ENCODE data around the gene CPNE4.

CPNE4 gene

DNA sequence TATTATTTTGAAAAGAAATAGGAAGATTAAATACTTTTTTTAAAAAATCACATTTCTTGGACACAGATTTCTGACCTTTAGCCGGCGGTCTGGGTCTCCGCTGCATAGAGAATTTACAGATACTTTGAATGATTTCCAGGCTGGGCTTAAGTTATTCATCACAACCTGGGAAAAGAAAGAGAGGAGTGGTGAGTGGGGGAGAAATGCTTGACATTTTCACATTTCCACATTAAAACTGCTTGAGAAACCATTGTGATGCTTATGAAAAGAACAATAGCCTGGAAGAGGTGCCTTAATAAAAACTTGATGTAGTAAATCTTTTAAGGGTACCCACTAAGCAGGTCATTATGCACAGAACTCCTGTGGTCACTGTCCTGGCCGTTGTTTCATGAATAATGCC is 365.2 kb downstream of the CPNE4 start:
- no peak for DNase-seq

- no peak for DNase-seq
Measured at GRCh38 chr3:131658771-131659170, 376.0 kb downstream of the CPNE4 start.

DNA sequence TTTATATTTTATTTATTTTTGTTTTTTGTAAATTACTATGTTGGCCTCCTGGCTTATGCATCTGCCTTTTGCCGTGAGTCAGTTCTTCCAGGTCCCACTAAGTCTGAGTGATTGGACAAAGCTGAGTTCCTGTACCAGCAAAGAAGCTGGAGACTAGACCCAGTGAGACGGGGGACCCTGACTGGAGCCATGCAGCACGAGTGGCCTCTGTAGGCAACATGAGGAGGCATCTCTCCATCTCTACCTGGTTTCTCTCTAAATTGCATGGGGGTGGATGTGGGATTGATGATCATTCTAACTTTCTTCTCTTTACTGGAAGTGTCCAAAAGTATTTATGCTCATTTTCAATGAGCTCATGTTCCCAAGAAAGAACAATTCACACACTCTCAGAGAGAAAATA is 376.7 kb downstream of the CPNE4 start:
- no peak for DNase-seq

DNA sequence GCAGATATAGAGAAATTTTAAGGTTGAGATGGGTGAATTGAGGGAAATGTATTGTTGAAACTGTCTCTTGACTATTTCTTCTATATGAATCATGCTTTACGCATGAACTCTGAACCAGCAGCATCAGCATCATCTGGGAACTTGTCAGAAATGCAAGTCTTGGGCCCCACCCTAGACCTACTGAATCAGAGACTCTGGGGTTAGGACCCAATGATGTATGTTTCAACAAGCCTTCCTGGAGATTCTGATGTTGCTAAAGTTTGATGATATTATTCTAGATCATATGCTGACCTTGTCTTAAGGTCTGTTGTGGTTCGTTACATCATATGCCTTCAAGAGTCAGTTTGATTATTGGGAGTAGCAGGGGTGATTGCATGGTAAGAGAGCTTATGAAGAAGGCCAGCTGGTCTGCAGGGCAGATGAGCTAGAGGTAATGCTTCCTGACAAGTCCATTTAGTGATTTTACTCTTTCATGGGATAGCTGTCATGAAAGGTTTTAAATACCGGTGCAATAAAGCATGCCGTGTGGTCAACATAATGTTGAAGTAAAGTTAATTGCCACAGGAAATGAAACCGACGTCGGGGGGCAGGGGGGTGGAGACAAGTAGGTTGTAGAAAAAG is 379.6 kb downstream of the CPNE4 start:
- no peak for DNase-seq

GRCh38 chr3:131645638-131646037 is 389.2 kb downstream of the CPNE4 start:
- DNase-seq, result no peak

- DNase-seq, result no peak
Measured at GRCh38 chr3:131636266-131636775, 398.5 kb downstream of the CPNE4 start.

DNA sequence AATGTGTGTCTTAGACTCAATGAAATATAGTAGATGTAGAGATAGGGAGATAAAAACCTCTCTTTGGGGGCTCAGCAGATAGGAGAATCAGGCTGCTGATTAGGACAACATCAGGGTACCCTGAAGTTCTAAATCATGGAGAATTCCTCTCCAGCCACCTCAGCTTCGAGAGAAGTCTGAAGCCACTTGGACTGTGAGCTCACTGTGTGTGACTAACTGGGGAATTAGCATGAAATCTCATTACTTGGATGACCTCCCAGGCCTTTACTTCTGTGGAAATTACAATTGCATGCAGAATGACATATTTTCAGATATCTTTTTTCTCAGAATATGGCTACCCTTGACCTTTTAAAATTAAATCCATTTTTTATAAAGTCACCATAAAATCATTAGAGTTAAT is 404.0 kb downstream of the CPNE4 start:
- no peak for DNase-seq

- no peak for DNase-seq
Measured at GRCh38 chr3:131630097-131630496, 404.7 kb downstream of the CPNE4 start.

DNA sequence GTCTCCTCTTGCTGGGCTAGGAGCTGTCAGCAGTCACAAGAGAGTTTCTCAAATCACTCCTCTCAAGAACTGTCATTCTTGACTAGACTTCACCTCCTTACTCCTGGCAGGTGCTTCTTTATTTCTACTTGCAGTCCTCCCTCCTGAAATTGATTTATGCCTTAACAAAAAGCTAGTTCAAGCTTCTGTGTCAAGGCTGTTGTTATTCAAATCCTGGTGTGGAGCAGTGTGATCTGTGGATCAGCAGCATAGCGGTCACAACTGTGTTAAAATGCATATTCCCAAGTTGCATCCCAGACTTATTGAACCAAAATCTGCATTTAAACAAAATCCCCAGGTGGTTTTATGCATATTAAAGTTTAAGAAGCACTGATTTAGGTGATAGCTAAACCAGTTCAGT is 411.4 kb downstream of the CPNE4 start:
- no peak for DNase-seq

DNA sequence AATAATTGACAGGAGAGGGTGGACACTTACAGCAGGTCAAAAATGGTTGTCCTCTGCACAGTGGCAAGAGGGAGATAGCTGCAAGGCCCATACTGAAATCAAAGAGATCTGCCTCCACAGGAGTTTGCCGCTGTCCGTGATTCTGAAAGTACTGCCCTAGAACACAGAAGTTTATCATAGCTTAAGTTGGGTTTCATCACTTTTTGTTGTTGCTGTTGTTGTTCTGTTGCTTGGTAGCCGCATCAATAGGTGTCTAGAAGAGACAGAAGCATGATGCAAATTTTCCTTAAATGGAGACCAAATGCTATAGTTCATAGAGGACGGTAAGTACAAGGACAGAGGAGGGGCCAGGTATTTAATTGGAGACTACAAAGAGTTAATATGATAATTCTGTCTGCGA is 412.1 kb downstream of the CPNE4 start:
- DNase-seq, result no peak

DNA sequence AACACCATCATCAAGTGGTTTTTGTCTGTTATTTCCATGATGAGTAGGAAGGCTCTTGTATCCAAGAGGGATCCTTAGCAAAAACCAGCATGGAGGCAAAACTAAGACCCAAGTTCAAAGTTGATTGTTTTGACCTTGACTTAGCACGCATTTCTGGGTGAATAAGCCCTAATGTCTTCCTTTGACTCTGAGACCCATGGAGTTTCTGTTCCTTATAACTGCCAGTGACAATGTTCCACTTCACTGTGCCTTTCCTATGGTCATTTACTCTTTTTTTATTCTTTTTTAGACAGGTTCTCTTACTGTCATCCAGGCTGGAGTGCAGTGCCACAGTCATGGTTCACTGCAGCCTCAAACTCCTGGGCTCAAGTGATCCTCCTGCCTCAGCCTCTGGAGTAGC is 413.8 kb downstream of the CPNE4 start:
- DNase-seq, result no peak

GRCh38 chr3:131619821-131620220 is 415.0 kb downstream of the CPNE4 start:
- DNase-seq, result no peak

- no peak for DNase-seq
Measured at GRCh38 chr3:131616719-131617118, 418.1 kb downstream of the CPNE4 start.

GRCh38 chr3:131612745-131613144 is 422.1 kb downstream of the CPNE4 start:
- DNase-seq, result no peak

DNA sequence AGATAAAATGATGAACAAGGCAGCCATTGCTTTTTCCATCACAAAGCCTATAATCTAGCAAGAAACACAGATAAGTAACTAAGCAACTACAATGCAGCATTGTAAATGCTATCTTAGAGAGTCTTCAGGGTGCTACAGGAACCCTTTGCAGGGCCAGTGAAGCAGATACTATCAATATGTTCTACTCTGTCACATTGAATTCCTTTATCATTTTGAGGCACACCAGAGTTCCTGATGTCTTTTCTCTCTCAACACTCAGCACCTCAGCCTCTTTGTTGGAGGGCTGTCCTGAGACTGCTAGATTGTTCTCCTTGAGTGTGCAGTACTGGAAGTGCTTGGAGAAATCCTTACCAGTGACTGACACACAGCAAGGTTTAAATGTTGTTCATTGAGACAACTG is 424.6 kb downstream of the CPNE4 start:
- no peak for DNase-seq

DNA sequence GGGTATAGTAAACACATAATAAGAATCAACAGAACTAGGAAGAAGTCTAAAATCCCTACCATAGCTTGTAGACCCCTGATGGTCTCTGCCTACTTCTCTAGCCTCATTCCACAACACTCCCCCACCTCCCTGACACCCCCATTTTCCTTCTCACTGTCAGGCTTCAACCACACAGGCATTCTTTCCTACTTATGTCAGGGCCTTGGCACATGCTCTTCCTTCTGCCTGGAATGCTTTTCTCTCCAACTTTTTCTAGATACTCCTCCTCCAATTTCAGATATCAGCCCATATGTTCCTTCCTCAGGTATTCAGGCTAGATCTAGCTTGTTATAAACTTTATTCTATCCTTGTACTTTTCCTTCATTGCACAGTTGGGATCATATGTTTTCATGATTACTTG is 426.1 kb downstream of the CPNE4 start:
- no peak for DNase-seq

- DNase-seq, result no peak
Measured at GRCh38 chr3:131608296-131608695, 426.5 kb downstream of the CPNE4 start.

DNA sequence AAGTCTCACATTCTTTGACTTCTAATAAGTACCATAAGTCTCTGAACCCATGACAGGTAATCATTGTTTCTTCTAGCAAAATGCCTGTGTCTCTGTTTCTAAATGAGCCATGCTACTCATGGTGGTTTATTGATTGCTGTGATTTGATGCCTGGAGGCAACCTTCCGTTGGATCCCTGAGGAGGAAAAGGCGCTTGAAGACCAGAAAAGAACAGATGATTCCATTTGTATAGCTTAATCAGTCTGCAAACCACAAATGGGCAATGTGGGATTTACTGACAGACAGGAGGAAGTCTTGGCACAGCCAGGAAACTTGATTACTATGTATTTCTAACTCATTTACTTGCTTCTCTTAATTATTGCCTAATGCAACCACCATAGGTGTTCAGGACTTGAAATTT is 428.9 kb downstream of the CPNE4 start:
- DNase-seq, result no peak

DNA sequence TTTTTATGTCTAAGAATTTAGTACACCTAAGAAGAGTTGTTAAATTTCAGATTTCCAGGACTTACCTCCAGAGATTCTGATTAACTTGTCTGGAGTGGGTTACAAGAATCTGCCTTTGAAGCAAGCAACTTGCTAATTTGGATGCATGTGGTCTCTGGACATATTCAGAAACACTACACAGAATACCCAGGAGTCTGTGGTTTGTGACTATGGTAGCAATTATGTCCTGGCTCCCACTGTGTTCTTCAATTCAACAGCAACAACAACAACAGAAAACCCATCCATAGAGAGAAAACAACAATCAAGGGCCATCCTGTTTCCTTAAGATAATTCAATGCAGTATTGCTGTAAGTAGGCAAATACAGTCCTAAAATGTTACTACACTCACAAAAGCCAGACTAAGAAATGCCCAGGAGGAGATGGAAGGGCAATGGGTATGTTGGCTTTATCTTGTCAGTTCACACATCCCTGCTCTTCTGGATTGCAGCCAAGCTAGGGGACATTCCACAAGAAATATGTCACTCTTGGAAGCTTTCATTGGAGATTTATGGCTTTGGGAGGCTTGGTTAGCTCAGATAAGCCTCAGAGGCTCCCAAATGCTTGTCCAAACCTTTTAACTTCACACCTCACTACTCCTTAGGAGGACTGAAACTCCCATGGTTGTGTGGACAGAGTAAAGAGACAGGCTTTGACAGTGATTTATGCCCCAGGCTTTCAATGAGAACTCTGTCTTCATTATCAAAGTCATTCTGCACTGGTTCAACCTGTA is 432.6 kb downstream of the CPNE4 start:
- DNase-seq, result no peak

DNA sequence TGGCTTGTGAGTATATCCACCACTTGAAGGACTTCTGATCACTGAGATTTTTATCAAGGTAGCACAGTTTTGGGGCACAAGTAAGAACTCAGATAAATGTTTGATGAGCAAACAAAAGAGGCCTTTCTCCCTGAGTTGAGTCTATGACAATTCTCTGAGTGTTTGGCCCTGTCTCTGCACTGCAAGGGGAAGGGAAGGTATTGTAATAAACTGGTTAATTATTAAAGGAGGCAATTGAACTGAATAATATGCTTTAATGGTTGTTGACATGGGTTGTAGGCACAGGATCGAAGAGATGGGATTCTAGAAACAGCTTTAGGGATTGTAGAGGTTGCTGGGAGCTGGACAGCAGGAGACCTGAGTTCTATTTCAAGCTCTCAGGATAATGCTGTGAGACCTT is 437.0 kb downstream of the CPNE4 start:
- no peak for DNase-seq

DNA sequence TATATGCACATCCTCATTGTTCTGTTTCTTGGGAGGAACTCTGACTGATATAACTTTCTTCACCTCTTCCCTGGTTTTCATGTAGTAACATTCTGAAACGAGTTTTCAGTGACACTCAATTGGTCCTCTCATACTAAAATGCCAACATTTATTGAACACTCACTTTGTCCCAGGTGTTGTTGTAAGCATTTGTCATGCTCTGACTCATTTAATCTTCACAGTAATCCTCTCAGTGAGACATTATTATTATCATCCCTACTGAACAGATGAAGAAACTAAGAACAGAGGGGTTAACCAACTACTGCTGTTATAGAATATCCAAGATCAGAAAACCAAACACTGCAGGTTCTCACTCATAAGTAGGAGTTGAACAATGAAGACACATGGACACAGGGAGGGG is 437.9 kb downstream of the CPNE4 start:
- no peak for DNase-seq

DNA sequence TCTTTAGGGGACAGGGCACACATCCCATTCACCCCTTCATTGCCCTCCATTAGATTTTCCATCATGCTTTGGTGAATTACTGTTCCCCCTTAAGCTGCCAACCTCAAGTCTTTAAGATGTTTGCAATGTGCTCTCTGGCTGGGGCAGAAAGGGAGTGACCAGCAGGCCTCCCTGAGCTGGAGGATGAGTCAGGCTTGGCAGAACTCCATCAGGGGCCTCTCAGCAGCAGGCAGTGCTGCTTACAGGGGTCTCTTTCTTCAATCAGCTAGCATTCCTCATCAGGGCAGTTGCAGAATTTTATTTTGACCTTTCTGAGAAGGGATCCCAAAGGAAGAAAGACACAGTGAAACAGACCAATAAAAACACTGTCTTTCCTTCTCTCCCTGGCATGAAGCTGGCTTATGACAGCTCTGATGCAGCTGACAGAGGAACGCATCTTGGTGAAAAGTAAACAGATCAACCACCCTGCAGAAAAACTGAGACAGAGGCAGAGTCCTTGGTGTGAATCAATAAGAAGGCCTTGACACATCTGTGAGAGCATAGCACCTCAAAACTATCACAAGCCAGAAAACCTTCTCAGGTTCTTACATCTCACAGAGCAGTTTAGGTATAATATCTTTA is 443.3 kb downstream of the CPNE4 start:
- DNase-seq, result no peak

DNA sequence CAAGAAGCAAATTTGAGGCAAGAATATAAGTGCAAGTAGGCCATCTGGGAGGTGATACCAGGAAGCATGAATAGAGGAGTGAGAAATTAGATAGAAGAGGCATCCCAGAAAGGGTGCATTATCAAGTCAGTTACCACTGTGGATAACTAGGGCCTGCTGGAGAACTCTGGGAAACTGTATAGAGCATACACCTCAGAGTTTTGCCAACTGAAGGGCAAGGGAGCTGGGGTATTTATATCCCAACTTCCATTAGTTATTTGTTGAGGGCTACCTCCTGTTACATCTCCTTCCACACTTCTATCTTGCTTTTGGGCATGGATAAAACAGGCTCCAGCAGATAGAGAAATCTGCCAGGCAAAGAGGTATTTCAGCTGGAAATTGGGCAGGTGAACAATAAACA is 448.5 kb downstream of the CPNE4 start:
- DNase-seq, result no peak

DNA sequence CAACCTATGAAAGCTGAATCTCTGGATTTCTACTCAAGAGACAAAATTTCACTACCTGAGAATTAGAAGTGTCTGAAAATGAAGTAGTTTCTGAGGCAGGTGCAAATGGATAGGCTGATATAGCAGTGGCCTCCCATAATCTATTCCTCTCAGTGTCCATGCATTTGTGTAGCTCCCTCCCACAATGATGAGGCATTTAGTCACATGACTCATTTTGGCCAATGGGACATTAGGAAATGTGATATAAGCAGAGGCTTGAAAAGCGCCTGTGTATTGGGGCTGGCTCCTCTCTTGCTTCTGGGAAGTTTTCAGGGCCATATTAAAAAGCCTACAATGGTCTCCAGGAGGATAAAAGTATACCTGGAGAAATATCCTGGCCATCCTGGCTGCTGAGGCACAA is 452.4 kb downstream of the CPNE4 start:
- DNase-seq, result no peak

Measured in CD4-positive, alpha-beta T cell treated with Interleukin-17A for 4 hours (primary cell).